ENCODE results near the gene MACROD2. TPM values are rescaled to one million over a fixed set of nuclear protein-coding genes. Genes with fewer than 3 reads are reported as not detected.

MACROD2 gene
- total RNA-seq, 2 donors from 2014 or later: 8.3 to 21.8 TPM

DNA sequence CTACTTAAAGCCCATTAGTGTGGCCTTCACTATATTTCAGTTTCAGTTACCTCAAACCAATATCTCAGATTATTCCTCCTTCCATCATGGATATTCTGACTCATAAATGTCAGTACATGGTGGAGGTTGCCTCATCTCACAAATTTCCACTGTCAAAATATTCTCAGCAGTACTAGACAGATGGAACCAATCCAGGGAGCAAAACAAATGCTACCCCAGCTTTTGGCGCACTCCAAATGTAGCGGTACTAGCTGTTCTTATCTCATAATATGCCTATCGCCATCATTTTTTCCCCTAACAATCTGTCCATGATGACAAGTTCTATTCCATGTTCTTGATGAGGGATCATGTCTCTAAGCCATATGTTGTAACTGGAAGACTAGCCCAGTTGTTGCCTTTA lies 1551.8 kb downstream of the MACROD2 start:
- Histone ChIP-seq H3K27me3 (no peaks in the 10 kb centered on the region), H3K36me3 (replicated peaks in 1 of 2; ENCODE audit: insufficient read depth in 1 of 2, low read depth in 2 of 2) (no peaks in the 10 kb centered on the region), H3K9me3 (peaks cover 0 to 1% (median 0%) of the 10 kb centered on the region in 3 donors), H3K4me3 (no peak overlapping the region), H3K27ac (no peak overlapping the region), H3K4me1 (no peaks in the 10 kb centered on the region)
- WGBS, 2 donors: 92 to 93% methylated on average over 3 of the region's 3 CpGs
- no peak for DNase-seq
- no peak for ATAC-seq
- intact Hi-C loops (cut with DNase I): no loop called here
- TF ChIP-seq, protein P1, sequence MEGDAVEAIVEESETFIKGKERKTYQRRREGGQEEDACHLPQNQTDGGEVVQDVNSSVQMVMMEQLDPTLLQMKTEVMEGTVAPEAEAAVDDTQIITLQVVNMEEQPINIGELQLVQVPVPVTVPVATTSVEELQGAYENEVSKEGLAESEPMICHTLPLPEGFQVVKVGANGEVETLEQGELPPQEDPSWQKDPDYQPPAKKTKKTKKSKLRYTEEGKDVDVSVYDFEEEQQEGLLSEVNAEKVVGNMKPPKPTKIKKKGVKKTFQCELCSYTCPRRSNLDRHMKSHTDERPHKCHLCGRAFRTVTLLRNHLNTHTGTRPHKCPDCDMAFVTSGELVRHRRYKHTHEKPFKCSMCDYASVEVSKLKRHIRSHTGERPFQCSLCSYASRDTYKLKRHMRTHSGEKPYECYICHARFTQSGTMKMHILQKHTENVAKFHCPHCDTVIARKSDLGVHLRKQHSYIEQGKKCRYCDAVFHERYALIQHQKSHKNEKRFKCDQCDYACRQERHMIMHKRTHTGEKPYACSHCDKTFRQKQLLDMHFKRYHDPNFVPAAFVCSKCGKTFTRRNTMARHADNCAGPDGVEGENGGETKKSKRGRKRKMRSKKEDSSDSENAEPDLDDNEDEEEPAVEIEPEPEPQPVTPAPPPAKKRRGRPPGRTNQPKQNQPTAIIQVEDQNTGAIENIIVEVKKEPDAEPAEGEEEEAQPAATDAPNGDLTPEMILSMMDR (IDR thresholded peaks at IDR 0.05): no peak
- TF ChIP-seq POLR2A (IDR thresholded peaks at IDR 0.05): no peak

DNA sequence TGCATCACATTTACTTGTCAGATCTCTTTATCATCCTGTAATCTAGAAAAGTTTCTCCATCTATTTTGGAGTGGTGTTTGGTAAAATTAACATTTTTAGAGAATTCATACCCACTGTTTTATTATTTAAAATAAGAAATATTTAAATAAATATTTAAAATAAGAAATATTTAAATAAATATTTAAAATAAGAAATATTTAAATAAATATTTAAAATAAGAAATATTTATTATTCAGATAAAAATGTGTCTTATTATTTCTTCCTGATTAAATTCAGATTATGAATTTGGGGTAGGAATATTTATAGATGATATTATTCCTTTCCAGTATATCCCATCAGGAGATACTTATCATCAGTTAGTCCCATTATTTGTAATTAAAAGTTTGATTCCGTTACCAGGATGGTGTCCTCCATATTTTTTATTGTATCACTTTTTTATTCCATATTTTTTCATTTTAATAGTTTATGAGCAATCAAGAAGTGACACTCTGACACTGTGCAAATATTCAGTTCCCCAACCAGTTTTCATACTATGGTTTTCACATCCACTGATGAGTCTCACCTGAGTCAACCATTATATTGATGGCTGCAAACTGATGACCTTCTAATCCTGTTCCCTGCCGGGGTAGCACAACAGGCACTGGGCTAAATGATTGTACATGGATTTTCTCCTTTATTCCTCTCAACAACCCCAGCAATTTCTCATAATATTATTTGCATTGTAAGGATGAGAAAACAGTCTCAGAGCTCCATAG lies 1555.0 kb downstream of the MACROD2 start:
- Histone ChIP-seq H3K4me3 (no peak overlapping the region), H3K36me3 (replicated peaks in 1 of 2; ENCODE audit: insufficient read depth in 1 of 2, low read depth in 2 of 2) (no peaks in the 10 kb centered on the region), H3K9me3 (peaks cover 0 to 7% (median 0%) of the 10 kb centered on the region in 3 donors), H3K27me3 (no peaks in the 10 kb centered on the region), H3K27ac (no peak overlapping the region), H3K4me1 (no peaks in the 10 kb centered on the region)
- DNase-seq (no peak), ATAC-seq (no peak)
- WGBS, 2 donors: 63 to 64% methylated on average over 2 of the region's 2 CpGs
- TF ChIP-seq, protein P1 (IDR thresholded peaks at IDR 0.05): no peak
- no peak for TF ChIP-seq POLR2A (IDR thresholded peaks at IDR 0.05)
- intact Hi-C loops (cut with DNase I): no loop called here

DNA sequence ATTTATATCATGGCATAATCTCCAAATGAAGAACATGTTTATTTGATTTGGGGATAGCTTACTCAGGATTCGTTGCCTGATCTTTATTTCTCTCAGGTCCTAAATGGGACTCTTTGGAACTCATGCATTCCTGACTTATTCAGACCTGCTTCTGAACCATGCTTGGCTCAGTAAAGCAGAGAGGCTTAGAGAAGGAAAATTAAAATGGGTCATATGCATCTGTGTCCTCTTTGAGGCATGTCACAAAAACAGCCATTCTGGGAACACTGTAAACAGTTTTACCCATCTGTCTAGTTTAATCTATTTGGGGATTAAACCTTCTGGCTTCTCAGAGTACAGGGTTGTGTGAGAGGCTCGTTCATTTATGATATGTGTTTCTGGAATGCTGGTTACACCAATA lies 1560.6 kb downstream of the MACROD2 start:
- Histone ChIP-seq H3K27ac (no peak overlapping the region), H3K9me3 (peaks cover 0 to 7% (median 0%) of the 10 kb centered on the region in 3 donors), H3K27me3 (no peaks in the 10 kb centered on the region), H3K36me3 (replicated peaks in 1 of 2; ENCODE audit: insufficient read depth in 1 of 2, low read depth in 2 of 2) (no peaks in the 10 kb centered on the region), H3K4me1 (no peaks in the 10 kb centered on the region), H3K4me3 (no peak overlapping the region)
- intact Hi-C loops (cut with DNase I): no loop called here
- no peak for TF ChIP-seq POLR2A (IDR thresholded peaks at IDR 0.05)
- TF ChIP-seq, protein P1 (IDR thresholded peaks at IDR 0.05): no peak
- 32 to 46% methylated on average over 2 of the region's 2 CpGs for WGBS, 2 donors
- ATAC-seq: no peak
- no peak for DNase-seq

DNA sequence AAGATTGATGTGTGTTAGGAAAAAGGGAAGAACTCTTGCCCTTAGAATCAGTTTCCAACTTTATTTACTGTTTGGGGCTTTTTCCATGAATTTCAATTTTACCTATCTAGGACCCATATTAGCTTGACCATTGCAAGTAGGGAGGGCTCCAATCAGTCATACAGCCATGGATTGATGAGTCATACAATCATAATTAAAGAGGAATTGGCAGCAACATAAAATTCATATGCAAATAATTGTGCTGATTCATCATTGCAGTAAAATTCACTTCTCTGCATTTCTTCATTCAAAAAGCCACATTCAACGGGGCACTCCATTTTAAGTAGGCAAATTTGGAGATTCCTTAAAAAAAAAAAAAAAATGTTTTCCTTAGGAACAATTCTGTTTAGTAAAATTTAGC lies 1561.6 kb downstream of the MACROD2 start:
- DNase-seq (no peak), ATAC-seq (no peak)
- H3K4me3 ChIP-seq: no peak overlapping the region
- no peaks in the 10 kb centered on the region for H3K27me3 ChIP-seq
- no peaks in the 10 kb centered on the region for H3K4me1 ChIP-seq
- H3K36me3 ChIP-seq (replicated peaks in 1 of 2; ENCODE audit: insufficient read depth in 1 of 2, low read depth in 2 of 2): no peaks in the 10 kb centered on the region
- TF ChIP-seq POLR2A (IDR thresholded peaks at IDR 0.05): no peak
- TF ChIP-seq, protein P1 (IDR thresholded peaks at IDR 0.05): no peak
- intact Hi-C loops (cut with DNase I): no loop called here
- H3K27ac ChIP-seq: no peak overlapping the region
- H3K9me3 ChIP-seq: peaks cover 0 to 7% (median 0%) of the 10 kb centered on the region in 3 donors
- 37 to 58% methylated on average over 1 of the region's 1 CpG for WGBS, 2 donors

DNA sequence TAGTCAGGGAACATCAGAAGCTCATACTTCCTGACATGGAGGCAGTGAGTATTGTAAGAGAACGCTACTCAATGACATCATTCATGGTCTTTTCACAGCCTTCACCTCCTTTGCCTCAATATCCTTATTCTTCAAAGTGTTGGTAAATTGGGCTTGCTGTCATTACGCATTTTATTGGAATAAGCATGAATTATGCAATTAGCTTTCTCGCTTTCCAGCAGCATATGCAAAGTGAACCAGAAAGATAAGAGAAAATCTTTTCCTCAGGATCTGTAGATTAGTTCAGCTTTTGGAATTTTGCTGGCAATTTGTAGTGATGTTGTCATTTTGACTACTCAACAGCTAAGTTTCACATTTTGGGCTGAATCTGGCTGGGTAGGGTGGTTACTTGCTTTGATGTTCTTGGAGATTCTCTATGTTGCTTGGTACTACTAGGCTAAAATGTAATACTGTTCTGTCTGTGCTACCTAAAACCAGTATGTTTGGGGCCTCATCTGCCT lies 1565.8 kb downstream of the MACROD2 start:
- intact Hi-C loops (cut with DNase I): no loop called here
- TF ChIP-seq POLR2A (IDR thresholded peaks at IDR 0.05): no peak
- TF ChIP-seq, protein P1 (IDR thresholded peaks at IDR 0.05): no peak
- DNase-seq (no peak), ATAC-seq (no peak)
- H3K36me3 ChIP-seq (replicated peaks in 1 of 2; ENCODE audit: insufficient read depth in 1 of 2, low read depth in 2 of 2): no peaks in the 10 kb centered on the region
- WGBS, 2 donors: 84 to 90% methylated on average over 3 of the region's 3 CpGs
- no peak overlapping the region for H3K27ac ChIP-seq
- no peaks in the 10 kb centered on the region for H3K27me3 ChIP-seq
- no peak overlapping the region for H3K4me3 ChIP-seq
- H3K9me3 ChIP-seq: no peaks in the 10 kb centered on the region
- no peaks in the 10 kb centered on the region for H3K4me1 ChIP-seq

Measured in body of pancreas (tissue), 4 donors.